HEK293 (cell line): ENCODE measurements around the gene ZNF718.

Experiments
- CTCF ChIP-seq: fragments of 450-650 bp; formaldehyde crosslinking; IDR thresholded peaks from 2 replicates; pipeline ENCODE4 v1.5.1; 2016; ENCODE audit warnings: missing biosample characterization, missing genetic modification characterization
- INSM2 ChIP-seq: fragments of 450-650 bp; formaldehyde crosslinking; IDR thresholded peaks from 2 replicates; pipeline ENCODE4 v1.5.1; 2016; ENCODE audit warnings: missing biosample characterization, missing genetic modification characterization
- KLF9 ChIP-seq: fragments of 450-650 bp; formaldehyde crosslinking; IDR thresholded peaks from 2 replicates; pipeline ENCODE4 v1.5.1; 2016; ENCODE audit warnings: missing biosample characterization, missing genetic modification characterization, low read depth
- ZBTB1 ChIP-seq: fragments of 450-650 bp; formaldehyde crosslinking; IDR thresholded peaks from 2 replicates; pipeline ENCODE4 v1.5.1; 2016; ENCODE audit warnings: missing biosample characterization, missing genetic modification characterization
- ZBTB21 ChIP-seq: fragments of 450-650 bp; formaldehyde crosslinking; IDR thresholded peaks from 2 replicates; pipeline ENCODE4 v1.5.1; 2017; ENCODE audit warnings: missing biosample characterization, missing genetic modification characterization
- ZBTB26 ChIP-seq: fragments of 450-650 bp; formaldehyde crosslinking; optimal IDR thresholded peaks from 2 replicates; pipeline ENCODE3; 2016; ENCODE audit warnings: missing biosample characterization, mild to moderate bottlenecking, missing genetic modification characterization
- ZNF157 ChIP-seq: fragments of 450-650 bp; formaldehyde crosslinking; IDR thresholded peaks from 2 replicates; pipeline ENCODE4 v1.5.1; 2016; ENCODE audit warnings: missing biosample characterization, missing genetic modification characterization
- ZNF416 ChIP-seq: fragments of 450-650 bp; formaldehyde crosslinking; IDR thresholded peaks from 2 replicates; pipeline ENCODE4 v1.5.1; 2016; ENCODE audit warnings: missing biosample characterization, missing genetic modification characterization
- ZNF777 ChIP-seq: fragments of 450-650 bp; formaldehyde crosslinking; IDR thresholded peaks from 2 replicates; pipeline ENCODE4 v1.5.1; 2017; ENCODE audit warnings: missing biosample characterization, missing genetic modification characterization, borderline replicate concordance

GRCh38 chr4:121408-122084 lies 2.8 kb upstream of the ZNF718 start:
- TF ChIP-seq ZBTB26 (tag by site-specific recombination) (no peak), CTCF (no peak), ZNF777 (tag by site-specific recombination) (no peak), ZNF416 (tag by site-specific recombination) (no peak), KLF9 (tag by site-specific recombination) (no peak), ZNF157 (no peak), INSM2 (tag by site-specific recombination) (no peak), ZBTB1 (tag by site-specific recombination) (no peak), ZBTB21 (tag by site-specific recombination) (no peak)
